Esophagus squamous epithelium (tissue), 4 donors: ENCODE data around the gene LRRC71.

Experiments
- POLR2A ChIP-seq, 4 donors: fragments of 450-650 bp; IDR thresholded peaks; one replicate each; pipeline ENCODE4 v1.6.1; 2017; ENCODE audit warnings: antibody characterized with exemption in 4 of 4, mild to moderate bottlenecking in 4 of 4, moderate library complexity in 3 of 4
- TF ChIP-seq, protein P1 (sequence below), 6 experiments: fragments of 450-650 bp in 4 of 6; fragments of 200-600 bp in 2 of 6; sonication (generic) in 2 of 6; IDR thresholded peaks; one replicate each; pipeline ENCODE4 v1.5.1; 2016 to 2019; ENCODE audit warnings: antibody characterized with exemption in 6 of 6, mild to moderate bottlenecking in 4 of 6, moderate library complexity in 4 of 6

GRCh38 chr1:156909671-156910070, 10.8 kb upstream of the LRRC71 start:
- TF ChIP-seq, protein P1, sequence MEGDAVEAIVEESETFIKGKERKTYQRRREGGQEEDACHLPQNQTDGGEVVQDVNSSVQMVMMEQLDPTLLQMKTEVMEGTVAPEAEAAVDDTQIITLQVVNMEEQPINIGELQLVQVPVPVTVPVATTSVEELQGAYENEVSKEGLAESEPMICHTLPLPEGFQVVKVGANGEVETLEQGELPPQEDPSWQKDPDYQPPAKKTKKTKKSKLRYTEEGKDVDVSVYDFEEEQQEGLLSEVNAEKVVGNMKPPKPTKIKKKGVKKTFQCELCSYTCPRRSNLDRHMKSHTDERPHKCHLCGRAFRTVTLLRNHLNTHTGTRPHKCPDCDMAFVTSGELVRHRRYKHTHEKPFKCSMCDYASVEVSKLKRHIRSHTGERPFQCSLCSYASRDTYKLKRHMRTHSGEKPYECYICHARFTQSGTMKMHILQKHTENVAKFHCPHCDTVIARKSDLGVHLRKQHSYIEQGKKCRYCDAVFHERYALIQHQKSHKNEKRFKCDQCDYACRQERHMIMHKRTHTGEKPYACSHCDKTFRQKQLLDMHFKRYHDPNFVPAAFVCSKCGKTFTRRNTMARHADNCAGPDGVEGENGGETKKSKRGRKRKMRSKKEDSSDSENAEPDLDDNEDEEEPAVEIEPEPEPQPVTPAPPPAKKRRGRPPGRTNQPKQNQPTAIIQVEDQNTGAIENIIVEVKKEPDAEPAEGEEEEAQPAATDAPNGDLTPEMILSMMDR (IDR thresholded peaks at IDR 0.05): no peak
- no peak for TF ChIP-seq POLR2A (IDR thresholded peaks at IDR 0.05)
